Kidney (tissue), 14 donors: ENCODE results near the gene PRKAR2A. TPM values are rescaled to one million over a fixed set of nuclear protein-coding genes. Genes with fewer than 3 reads are reported as not detected.

Source experiments
- DNase-seq, 5 donors: peaks; one replicate each; pipeline ENCODE4 v3.0.0-alpha.2; 2013 to 2020
- FAIRE-seq: peaks from 2 replicates; lab custom pipeline; 2012; peaks lifted over from hg19 to GRCh38; lab: Jason Lieb, UNC
- H3K27ac ChIP-seq, 2 donors: one replicate each; pipeline ENCODE4 v1.7.0; 2013; ENCODE audit warnings: low read depth in 2 of 2, low read length in 2 of 2, inconsistent platforms in 1 of 2
- H3K27me3 ChIP-seq: one replicate; pipeline ENCODE4 v1.7.1; 2013; ENCODE audit warnings: low read length, inconsistent platforms; ENCODE audit not compliant: control insufficient read depth, insufficient read depth
- H3K36me3 ChIP-seq, 3 donors: one replicate each; pipeline versions ENCODE4 v1.7.0 to v1.7.1; 2013; ENCODE audit warnings: low read length in 3 of 3, control low read depth in 1 of 3, inconsistent platforms in 1 of 3; ENCODE audit not compliant: insufficient read depth in 3 of 3, control insufficient read depth in 2 of 3
- H3K4me1 ChIP-seq, 3 donors: one replicate each; pipeline versions ENCODE4 v1.7.0 to v1.7.1; 2013; ENCODE audit warnings: low read length in 3 of 3, inconsistent platforms in 1 of 3, low read depth in 1 of 3; ENCODE audit not compliant: control insufficient read depth in 2 of 3, insufficient read depth in 2 of 3
- H3K4me3 ChIP-seq, 3 donors: one replicate each; pipeline versions ENCODE4 v1.7.0 to v1.8.1; 2013; ENCODE audit warnings: low read length in 3 of 3, control low read depth in 1 of 3, inconsistent platforms in 1 of 3
- H3K9ac ChIP-seq, 3 donors: one replicate each; pipeline versions ENCODE4 v1.7.0 to v1.7.1; 2013; ENCODE audit warnings: low read length in 3 of 3, control low read depth in 1 of 3, inconsistent platforms in 1 of 3
- H3K9me3 ChIP-seq, 3 donors: one replicate each; pipeline versions ENCODE4 v1.7.0 to v1.7.1; 2013; ENCODE audit warnings: low read length in 3 of 3, control low read depth in 1 of 3, inconsistent platforms in 1 of 3; ENCODE audit not compliant: control insufficient read depth in 2 of 3, insufficient read depth in 1 of 3
- CTCF ChIP-seq: IDR thresholded peaks from 3 replicates; pipeline ENCODE4 v1.5.1; 2012; ENCODE audit warnings: mild to moderate bottlenecking, moderate library complexity, borderline replicate concordance; ENCODE audit not compliant: insufficient read depth; ENCODE audit errors: extremely low read depth
- intact Hi-C: fragments of 100-400 bp; cut with DNase I; formaldehyde crosslinking; loops from one replicate; pipeline ENCODE4 v1.11.1; 2022
- polyA plus RNA-seq: library from polyadenylated mRNA; stranded (reverse); fragments of 350-450 nt; fragmentation: Illumina TruSeq; extraction: RNeasy Lipid Tissue Mini Kit (QIAGEN cat#74804); gene quantifications from one replicate; pipeline ENCODE4 v1.2.3, GENCODE V29; 2014; ENCODE audit warnings: low read depth, low replicate concordance; ENCODE audit not compliant: insufficient read depth
- total RNA-seq: library from RNA; stranded (reverse); fragmentation: NEBNext Ultra II Directional; extraction: Animal tissue kit (Norgen Biotek cat#: 25700); gene quantifications from one replicate; pipeline ENCODE4 v1.2.1, GENCODE V29; 2021
- donor health status: control.
- donor health status: control.
- donor health status: control.
- donor health status: control.
- donor health status: control.
- donor health status: DM: yes; HTN: yes; CAD: no.
- donor health status: Normal renal cell carcinoma (clear cell type).

The PRKAR2A gene
- total and polyA plus RNA-seq, 2 donors from 2014 or later, result 10.4 to 49.9 TPM

GRCh38 chr3:48788544-48789162, 59.0 kb downstream of the PRKAR2A start:
- H3K27me3 ChIP-seq, result no peaks in the 10 kb centered on the region
- peaks cover 0 to 3% (median 0%) of the 10 kb centered on the region in 3 donors for H3K36me3 ChIP-seq
- H3K27ac ChIP-seq, result no peak overlapping the region
- H3K9me3 ChIP-seq, result no peaks in the 10 kb centered on the region
- H3K4me3 ChIP-seq, result no peak overlapping the region
- FAIRE-seq, result no peak
- no peak overlapping the region for H3K9ac ChIP-seq
- DNase-seq, result no peak
- H3K4me1 ChIP-seq, result no peaks in the 10 kb centered on the region
- TF ChIP-seq CTCF, result no peak
- intact Hi-C loops, result no loop called here

GRCh38 chr3:48784426-48785120, 63.1 kb downstream of the PRKAR2A start:
- no peak overlapping the region for H3K27ac ChIP-seq
- H3K9me3 ChIP-seq, result no peaks in the 10 kb centered on the region
- no peak overlapping the region for H3K9ac ChIP-seq
- no peak for TF ChIP-seq CTCF
- intact Hi-C loops, result no loop called here
- no peaks in the 10 kb centered on the region for H3K27me3 ChIP-seq
- H3K36me3 ChIP-seq, result peaks cover 2 to 12% (median 8%) of the 10 kb centered on the region in 3 donors
- peak in 2 of 5 donors; percentile 35 to 68 for DNase-seq
- H3K4me3 ChIP-seq, result no peak overlapping the region
- no peaks in the 10 kb centered on the region for H3K4me1 ChIP-seq
- no peak for FAIRE-seq

GRCh38 chr3:48783304-48783703, 64.4 kb downstream of the PRKAR2A start:
- FAIRE-seq (no peak), DNase-seq (no peak)
- no peaks in the 10 kb centered on the region for H3K4me1 ChIP-seq
- H3K9me3 ChIP-seq, result no peaks in the 10 kb centered on the region
- no peaks in the 10 kb centered on the region for H3K27me3 ChIP-seq
- no peak overlapping the region for H3K27ac ChIP-seq
- no peak for TF ChIP-seq CTCF
- H3K9ac ChIP-seq, result no peak overlapping the region
- H3K4me3 ChIP-seq, result no peak overlapping the region
- H3K36me3 ChIP-seq, result peaks cover 2 to 12% (median 8%) of the 10 kb centered on the region in 3 donors
- intact Hi-C loops, result no loop called here
